Hippocampal formation (tissue), 2 donors: ENCODE results near the gene SRGAP3.
A peak's percentile ranks its signal among the peaks of the same experiment; 100 is the strongest.

Source experiments
- DNase-seq, 2 donors: peaks; one replicate each; lab custom pipeline; 2025; lab: John Stamatoyannopoulos, UW

Gene SRGAP3

DNA sequence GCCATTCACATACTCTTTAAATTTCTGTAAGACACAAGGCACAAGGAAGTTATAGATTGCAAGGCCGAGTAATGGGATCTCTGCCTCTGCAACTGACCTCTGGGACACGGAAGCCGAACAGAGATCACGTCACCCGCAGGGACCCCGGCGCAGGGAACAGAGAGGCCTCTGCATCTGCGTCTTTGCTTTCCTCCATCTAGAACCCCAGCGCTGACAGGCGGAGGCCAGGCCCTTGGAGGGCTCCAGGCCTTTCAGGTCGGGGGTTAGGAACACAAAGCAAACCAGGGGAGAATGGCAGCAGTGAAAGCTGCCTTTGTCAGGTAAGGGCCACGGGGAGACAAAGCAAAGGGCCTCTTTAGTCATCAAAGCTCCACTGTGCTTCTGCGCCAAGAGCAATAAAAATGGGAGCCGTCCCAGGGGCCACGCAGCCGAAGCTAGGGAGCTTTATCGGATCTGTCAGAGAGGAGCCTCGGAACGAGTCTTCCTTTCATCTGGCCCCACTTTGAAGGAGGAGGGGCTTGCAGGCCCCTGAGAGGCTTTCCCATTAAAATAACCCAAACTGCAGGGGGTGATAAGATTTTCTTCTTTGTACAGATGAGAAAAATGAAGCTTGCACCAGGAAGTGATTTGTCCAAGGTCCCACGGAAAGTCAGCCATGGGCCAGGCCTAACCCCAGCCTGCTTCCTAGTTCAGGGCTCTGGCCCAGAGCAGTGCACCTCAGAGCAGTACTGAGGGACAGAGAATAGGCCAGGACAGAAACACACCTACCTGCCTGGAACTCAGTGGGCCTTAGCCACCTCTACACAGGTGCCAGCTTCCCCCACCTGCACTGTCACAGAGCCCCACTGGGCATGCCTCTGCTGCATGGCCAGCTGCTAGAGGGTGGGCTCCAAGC is 201.7 kb downstream of the SRGAP3 start:
- no peak for DNase-seq

DNA sequence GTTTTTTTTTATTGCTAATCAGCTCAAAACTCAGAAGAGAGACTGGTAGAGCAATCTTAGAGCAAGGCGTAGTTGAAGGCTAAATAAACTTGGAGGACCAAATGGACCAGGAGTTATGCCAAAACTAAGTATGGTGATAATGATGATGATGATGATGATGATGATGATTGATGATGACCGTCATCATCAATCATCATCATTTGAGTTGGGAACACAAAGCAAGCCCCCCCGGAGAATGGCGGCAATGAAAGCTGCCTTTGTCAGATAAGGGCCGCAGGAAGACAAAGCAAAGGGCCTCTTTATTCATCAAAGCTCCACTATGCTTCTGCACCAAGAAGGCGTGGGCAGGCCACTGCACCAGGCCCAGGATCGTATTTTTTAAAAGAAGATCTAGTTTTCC is 204.1 kb downstream of the SRGAP3 start:
- DNase-seq, result no peak

DNA sequence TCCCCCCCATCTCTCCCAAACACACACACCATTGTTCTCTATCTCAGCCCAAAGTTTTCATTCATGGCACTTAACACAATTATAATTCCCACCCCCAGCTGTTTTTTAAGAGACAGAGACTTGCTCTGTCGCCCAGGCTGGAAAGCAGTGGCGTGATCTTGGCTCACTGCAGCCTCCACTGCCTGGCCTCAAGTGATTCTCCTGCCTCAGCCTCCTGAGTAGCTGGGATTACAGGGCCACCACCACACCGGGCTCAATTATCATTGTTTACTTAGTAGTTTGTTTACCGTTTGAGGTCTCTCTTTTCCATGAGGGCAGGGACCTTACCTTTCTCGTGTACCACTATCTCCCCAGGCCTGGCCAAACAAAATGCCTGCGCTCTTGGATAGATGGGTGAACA is 206.4 kb downstream of the SRGAP3 start:
- no peak for DNase-seq

DNA sequence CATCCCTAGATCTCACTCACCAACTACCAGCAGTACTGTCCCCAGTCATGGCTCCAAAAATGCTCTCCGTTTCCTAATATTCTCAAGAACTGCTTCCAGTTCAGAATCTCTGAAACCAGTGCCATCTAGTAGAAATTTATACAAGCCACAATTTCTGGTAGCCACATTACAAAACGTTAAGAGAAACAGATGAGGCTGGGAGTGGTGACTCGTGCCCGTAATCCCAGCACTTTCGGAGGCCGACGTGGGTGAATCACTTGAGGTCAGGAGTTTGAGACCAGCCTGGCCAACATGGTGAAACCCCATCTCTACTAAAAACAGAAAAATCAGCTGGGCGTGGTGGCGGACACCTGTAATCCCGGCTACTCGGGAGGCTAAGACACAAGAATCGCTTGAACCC is 207.8 kb downstream of the SRGAP3 start:
- DNase-seq, result no peak

DNA sequence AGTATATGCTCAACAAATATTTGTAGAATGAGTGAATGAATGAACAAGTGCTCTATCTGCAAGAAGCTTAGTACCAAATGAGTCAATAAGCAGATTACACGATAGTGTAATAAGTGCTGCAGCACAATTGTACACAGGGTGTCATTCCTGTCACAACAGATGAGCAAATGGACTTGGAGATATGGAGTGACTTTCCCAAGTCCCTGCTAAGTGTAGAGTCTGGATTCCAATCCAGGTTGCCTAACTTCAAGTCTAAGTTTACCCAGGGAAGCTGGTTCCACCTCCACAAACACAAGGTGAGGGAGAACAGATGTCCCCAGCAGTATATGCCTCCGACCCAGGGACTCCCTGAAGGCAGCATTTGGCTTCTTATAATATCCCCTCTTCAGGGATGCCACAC is 208.4 kb downstream of the SRGAP3 start:
- no peak for DNase-seq

DNA sequence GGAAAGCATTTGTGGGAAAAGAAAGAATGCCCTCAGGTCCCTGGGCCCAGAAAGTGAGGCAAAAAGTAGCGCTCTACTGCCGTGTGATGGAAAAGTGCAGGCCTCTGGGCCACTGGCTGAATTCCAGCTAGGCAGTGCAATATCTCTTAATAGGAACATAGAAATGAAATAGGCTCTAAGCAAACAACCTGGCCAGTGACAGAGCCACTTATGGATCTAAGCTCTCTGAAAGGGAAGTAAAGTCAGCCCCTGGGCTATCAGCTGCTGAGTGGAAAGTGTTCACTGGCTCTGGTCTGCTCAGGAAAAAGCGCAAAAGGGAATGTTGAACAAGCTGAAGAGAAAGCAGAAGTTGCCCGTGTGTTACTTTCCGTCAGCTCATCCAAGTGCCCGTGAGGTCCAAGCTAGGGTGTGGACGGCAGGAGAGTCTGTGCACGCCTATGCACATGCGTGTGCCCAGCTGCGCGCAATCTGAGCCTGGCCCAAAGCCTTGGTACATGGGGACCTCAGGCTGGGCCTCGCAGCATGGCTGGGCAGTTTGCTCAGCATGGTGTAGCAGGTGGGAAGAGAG is 212.2 kb downstream of the SRGAP3 start:
- peak in 1 of 2 donors; percentile 5 for DNase-seq

DNA sequence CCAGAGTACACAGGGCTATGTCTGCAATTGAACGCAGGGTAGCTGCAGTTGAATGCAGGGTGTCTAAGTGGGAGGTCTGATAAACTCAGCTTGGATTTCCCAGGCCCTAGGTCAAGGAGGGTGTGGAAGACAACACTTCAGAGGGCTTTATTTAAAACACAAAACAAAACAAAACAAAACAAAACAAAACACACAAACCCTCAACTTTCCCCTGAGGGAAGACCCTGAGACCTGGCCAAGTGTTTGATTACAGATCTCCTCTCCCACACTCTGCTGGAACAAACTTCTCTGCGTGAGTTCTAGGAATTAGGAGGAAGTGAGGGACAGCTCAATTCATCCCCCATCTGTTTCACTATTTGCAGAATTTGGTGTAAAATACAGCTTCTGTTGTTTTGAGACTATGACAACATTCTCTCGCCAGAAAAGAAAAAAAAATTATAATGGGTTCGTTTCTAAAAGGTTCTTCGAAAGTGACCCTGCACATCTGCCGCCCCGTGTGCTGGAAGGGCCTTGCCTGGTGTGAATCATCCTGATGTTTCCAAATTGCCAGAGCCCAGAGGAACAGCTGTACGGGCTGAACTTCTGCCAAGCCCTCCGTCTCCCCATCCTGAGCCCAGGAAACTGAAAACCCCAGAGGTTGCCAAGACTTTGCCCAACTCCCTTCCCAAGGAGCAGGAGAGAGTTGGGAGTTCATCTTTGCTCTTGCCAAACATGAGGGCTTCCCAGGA is 212.9 kb downstream of the SRGAP3 start:
- DNase-seq, result peak in 1 of 2 donors; percentile 26

DNA sequence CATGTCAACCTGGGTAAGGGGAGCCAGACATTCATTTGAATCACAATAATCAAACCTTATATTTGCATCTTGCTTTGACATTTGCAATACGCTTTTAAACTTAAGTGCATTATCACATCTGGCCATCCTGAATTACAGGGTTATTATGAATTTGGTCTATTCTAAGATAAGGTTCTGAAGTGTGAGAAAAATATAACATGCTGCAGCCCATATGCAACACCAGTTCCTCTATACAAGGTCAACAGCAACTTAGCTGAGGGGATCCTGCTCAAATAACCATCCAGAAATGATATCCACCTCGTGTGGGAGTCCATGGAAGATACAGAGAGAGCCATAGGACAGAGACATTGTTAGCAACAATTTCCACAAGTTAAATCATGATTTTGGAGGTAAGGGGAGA is 213.5 kb downstream of the SRGAP3 start:
- DNase-seq, result no peak

DNA sequence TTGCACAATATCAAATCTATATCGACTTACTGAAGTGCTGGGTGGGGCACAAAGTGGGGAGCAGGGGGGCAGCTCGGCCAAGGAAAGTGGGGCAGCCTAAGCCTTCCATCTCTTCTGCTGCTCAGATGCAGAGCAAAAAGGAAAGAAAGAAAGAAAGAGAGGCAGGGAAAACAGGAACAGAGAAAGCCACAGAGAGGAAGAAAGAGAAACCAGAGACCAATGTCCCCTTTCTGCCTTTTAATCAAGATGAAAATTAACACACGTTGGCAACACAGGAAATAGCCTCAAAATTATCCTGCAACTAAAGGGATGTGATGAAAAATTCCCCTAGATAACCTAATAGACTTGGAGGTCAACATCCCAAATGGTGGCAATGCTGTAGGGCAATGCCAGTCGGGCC is 214.0 kb downstream of the SRGAP3 start:
- DNase-seq, result no peak

GRCh38 chr3:9033867-9034266 is 215.6 kb downstream of the SRGAP3 start:
- no peak for DNase-seq

DNA sequence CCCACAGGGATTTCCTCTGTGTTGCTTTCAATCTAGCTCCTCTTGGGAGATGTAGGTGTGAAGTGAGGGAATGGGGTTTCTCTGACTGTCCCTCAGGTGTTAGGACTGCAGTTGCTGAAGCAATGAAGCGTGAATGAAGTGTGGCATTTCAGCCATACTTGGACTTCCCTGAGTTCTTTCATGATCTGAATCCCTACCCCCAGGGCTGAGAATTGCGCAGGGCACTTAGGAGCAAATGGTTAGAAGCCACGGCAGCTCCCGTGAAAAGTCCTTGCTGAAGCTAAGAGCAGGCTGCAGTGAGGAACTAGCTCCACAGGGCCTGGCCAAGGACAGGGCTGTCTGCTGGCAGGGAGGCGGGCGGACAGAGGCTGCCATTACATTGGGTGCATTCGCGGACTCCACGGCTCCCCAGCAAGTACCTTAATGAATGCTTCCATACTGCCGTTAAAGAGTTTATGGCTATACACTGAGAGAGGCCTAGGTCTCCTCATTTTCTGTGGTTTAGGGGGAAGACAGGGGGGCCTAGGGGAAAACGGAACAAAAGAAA is 217.1 kb downstream of the SRGAP3 start:
- no peak for DNase-seq

DNA sequence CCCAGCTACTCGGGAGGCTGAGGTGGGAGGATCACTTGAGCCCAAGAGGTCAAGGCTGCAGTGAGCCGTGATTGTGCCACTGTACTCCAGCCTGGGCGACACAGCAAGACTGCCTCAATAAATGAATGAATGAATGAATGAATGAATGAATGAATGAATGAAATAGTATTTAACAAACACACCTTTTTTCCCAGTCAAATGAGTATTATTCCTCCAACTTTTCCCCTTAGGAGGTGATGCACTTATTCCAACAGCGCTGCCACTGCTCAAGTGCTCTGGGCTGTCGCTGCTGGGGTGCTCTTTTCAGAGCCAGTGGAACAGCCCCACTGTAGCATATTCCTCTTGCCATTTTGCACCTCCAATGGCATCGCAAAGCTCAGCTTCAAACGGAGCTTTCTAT is 219.4 kb downstream of the SRGAP3 start:
- DNase-seq, result no peak

GRCh38 chr3:9028134-9028533 is 221.3 kb downstream of the SRGAP3 start:
- DNase-seq, result peak; percentile 50 to 88

GRCh38 chr3:9026320-9027045 is 223.0 kb downstream of the SRGAP3 start:
- DNase-seq, result peak in 1 of 2 donors; percentile 39

- DNase-seq, result no peak
These were observed 225.1 kb downstream of the SRGAP3 start for GRCh38 chr3:9024341-9024740.

GRCh38 chr3:9023226-9023590 is 226.2 kb downstream of the SRGAP3 start:
- no peak for DNase-seq

DNA sequence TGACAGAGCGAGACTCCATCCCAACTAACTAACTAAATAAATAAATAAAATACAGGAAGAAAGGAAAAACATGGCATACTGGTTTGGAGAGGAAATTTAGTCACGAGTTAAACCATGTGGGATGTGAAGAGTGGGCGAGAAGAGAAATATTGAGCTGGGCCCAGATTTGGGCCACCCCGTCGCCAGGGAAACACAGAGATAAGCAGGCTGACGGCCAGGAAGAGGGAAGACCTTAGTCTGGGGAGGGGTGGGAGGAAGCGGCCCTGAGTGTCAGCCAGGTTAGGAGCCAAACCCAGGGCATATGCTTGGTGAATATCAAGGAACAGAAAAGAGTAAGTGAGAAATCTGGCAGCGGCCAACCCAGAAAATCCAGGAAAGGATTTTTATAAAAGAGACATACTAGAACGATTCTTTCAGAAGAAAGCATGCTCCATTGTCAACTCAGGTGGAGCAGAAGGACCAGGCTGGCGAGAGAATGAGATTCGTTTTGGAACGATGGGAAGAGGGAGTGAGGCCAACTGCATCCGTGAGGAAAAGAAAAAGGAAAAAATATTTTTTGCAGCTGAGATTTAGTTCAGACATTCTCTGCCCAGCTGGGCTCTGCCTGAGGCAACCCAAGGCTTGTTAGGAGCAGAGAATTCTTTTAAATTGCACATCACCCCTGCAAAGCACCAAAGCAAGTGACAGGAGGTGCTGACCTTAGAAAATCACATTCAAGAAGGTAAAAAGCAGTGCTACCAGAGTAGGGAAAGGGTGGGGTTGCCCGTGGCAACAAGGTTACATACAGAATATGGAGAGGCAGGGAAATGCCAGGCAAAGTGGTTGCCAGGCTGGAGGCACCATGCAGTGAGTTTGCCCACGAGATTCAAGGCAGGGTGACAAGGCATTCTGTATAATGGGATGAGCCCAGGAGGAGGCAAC is 226.9 kb downstream of the SRGAP3 start:
- peak in 1 of 2 donors; percentile 20 for DNase-seq

DNA sequence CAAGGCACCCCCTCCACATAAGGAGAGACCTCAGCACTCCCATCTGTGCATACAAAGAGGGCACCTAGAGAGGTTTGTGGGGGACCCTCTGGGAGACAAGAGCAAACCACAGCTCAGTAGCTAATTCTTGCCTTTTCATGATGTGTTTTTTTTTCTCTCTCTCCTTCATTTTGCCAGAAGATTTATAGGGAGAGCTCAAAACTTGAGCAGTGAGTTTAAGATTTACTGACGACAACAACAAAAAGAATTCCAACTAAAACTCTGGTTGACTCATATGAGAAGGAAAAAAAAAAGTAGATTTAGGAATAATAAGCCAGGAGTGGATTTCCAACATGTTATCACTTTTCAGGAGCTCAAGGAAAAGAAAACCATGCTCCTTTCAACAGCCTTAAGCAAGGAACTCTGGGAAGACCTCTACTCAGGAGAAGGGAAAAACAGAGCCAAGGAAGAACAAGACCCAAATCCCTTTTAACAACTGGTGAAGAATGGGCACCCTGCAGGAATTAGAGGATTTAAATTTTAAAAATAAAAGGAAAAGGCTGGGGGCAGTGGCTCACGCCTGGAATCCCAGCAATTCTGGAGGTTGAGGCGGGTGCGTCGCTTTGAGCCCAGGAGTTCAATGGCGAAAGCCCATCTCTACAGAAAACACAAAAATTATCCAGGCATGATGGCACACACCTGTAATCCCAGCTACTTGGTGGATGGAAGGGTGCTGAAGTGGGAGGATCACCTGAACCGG is 228.0 kb downstream of the SRGAP3 start:
- DNase-seq, result no peak

DNA sequence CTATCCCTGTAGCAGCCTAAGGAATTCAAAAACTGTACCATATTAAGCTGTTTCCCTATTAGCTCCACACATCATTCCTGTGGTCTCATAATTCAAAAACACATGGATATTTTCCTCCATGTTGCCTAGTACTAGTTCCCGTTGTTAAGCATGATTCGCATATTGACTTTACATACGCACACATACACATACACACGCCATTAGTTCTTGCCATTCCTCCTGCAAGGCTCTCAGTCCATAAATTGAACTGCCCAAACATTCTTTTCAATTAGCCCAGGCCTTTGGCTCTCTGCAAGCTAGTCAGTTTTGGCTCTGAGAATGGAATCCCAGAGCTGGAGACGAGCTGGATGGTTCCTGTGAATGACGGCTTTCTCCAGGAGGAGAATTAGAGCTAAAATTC is 229.0 kb downstream of the SRGAP3 start:
- DNase-seq, result no peak
